ENCODE measurements around the gene MRGPRF.

DNA sequence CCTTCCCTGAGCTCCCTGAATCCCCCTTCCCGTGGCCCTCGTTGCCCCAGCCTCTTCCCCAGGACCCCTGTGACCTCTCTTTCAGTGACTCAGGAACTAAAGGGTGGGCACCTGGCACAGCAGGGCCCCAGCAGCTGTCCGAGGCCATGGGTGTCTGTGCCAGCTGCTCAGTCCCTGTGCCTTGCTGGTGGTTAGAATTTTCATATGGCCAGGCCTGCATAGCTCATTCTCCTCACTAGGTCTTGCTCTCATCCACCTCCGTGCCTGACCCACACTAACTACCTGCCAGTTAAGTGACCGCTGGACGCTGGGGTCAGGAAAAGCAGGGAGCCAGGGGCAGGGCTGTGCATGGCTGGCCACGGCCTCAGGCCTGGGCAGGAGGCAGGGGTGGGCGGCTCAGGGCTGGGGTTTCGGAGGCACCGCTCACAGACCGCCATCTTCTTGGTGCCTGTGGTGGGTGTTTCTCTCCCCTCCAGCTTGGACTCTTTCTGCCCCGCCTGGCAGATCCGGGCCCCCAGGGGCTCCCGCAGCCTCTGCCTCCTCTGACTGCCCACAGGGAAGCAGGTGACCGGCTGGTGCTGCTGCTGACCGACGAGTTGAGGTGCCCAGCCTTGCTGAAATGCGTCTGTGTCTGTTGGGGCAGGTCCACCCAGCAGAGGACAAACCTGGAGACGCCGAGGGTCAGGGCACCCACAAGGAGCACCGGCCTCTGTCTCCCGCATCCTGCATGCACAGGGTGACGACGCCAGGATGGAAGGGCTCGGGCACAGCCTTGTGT, 52.6 kb downstream of the MRGPRF start:
- no peak for TF ChIP-seq POLR2A (IDR thresholded peaks at IDR 0.05)
- TF ChIP-seq, protein P1, sequence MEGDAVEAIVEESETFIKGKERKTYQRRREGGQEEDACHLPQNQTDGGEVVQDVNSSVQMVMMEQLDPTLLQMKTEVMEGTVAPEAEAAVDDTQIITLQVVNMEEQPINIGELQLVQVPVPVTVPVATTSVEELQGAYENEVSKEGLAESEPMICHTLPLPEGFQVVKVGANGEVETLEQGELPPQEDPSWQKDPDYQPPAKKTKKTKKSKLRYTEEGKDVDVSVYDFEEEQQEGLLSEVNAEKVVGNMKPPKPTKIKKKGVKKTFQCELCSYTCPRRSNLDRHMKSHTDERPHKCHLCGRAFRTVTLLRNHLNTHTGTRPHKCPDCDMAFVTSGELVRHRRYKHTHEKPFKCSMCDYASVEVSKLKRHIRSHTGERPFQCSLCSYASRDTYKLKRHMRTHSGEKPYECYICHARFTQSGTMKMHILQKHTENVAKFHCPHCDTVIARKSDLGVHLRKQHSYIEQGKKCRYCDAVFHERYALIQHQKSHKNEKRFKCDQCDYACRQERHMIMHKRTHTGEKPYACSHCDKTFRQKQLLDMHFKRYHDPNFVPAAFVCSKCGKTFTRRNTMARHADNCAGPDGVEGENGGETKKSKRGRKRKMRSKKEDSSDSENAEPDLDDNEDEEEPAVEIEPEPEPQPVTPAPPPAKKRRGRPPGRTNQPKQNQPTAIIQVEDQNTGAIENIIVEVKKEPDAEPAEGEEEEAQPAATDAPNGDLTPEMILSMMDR (IDR thresholded peaks at IDR 0.05): no peak
